CD14-positive monocyte (primary cell): ENCODE data around the gene MYCBP. TPM values are rescaled to one million over a fixed set of nuclear protein-coding genes. Genes with fewer than 3 reads are reported as not detected.
A peak's percentile ranks its signal among the peaks of the same experiment; 100 is the strongest.
"Not testable (repeated sequence)": the region's sequence is repeated elsewhere in the genome, so short reads cannot be mapped to it uniquely, and the experiment has no call there.

Experiments
- DNase-seq, 3 donors: peaks; one replicate each; pipeline ENCODE4 v3.0.0-alpha.2; 2011 to 2022
- H2AFZ ChIP-seq: 2 replicates; pipeline ENCODE4 v1.6.0; 2012; ENCODE audit warnings: mild to moderate bottlenecking, low read depth, low read length, inconsistent platforms; ENCODE audit not compliant: insufficient read depth, poor library complexity, severe bottlenecking
- H3K27ac ChIP-seq, 2 donors: 1 replicate in 1 of 2; 2 replicates in 1 of 2; pipeline ENCODE4 v1.5.1; 2012 to 2013; ENCODE audit warnings: low read length in 2 of 2, control low read depth in 1 of 2, inconsistent platforms in 1 of 2, low read depth in 1 of 2, mild to moderate bottlenecking in 1 of 2
- H3K27me3 ChIP-seq, 2 donors: one replicate each; pipeline versions ENCODE4 v1.6.0 to v1.6.1; 2011 to 2013; ENCODE audit warnings: low read length in 2 of 2; ENCODE audit not compliant: control insufficient read depth in 2 of 2, insufficient read depth in 2 of 2
- H3K36me3 ChIP-seq, 2 donors: replicated peaks in 1 of 2; 1 replicate in 1 of 2; 2 replicates in 1 of 2; pipeline versions ENCODE4 v1.5.1 to v1.6.1; 2012 to 2013; ENCODE audit warnings: low read length in 2 of 2, control low read depth in 1 of 2, inconsistent platforms in 1 of 2, mild to moderate bottlenecking in 1 of 2; ENCODE audit not compliant: insufficient read depth in 2 of 2, control insufficient read depth in 1 of 2
- H3K4me1 ChIP-seq, 2 donors: 1 replicate in 1 of 2; 2 replicates in 1 of 2; pipeline versions ENCODE4 v1.5.1 to v1.6.1; 2012 to 2013; ENCODE audit warnings: low read length in 2 of 2, control low read depth in 1 of 2, inconsistent platforms in 1 of 2, mild to moderate bottlenecking in 1 of 2, moderate library complexity in 1 of 2; ENCODE audit not compliant: insufficient read depth in 2 of 2, control insufficient read depth in 1 of 2
- H3K4me2 ChIP-seq: replicated peaks from 2 replicates; pipeline ENCODE3; 2012; ENCODE audit warnings: low read length, moderate library complexity, mild to moderate bottlenecking; ENCODE audit not compliant: poor library complexity, severe bottlenecking; ENCODE audit errors: extremely low read depth
- H3K4me3 ChIP-seq, 3 experiments: fragments of 200-600 bp in 1 of 3; sonication (generic) in 1 of 3; replicated peaks in 1 of 3; 1 replicate in 2 of 3; 2 replicates in 1 of 3; pipeline ENCODE4 v1.5.1; 2011 to 2013; ENCODE audit warnings: low read length in 3 of 3, mild to moderate bottlenecking in 3 of 3, control low read depth in 2 of 3, low read depth in 2 of 3, inconsistent platforms in 1 of 3, moderate library complexity in 1 of 3
- H3K79me2 ChIP-seq: 2 replicates; pipeline ENCODE4 v1.6.0; 2012; ENCODE audit warnings: mild to moderate bottlenecking, control low read depth, inconsistent platforms, low read length, moderate library complexity; ENCODE audit not compliant: insufficient read depth
- H3K9ac ChIP-seq: 2 replicates; pipeline ENCODE4 v1.6.0; 2017; ENCODE audit warnings: low read length, mild to moderate bottlenecking; ENCODE audit not compliant: insufficient read depth, poor library complexity, severe bottlenecking
- H3K9me3 ChIP-seq, 2 donors: replicated peaks in 1 of 2; 1 replicate in 1 of 2; 2 replicates in 1 of 2; pipeline versions ENCODE4 v1.5.1 to v1.6.1; 2012 to 2013; ENCODE audit warnings: low read length in 2 of 2, control low read depth in 1 of 2; ENCODE audit not compliant: control insufficient read depth in 1 of 2, insufficient read depth in 1 of 2
- H4K20me1 ChIP-seq: 2 replicates; pipeline ENCODE4 v1.6.0; 2012; ENCODE audit warnings: mild to moderate bottlenecking, low read length, control low read depth, moderate library complexity; ENCODE audit not compliant: insufficient read depth
- H3K27ac Mint-ChIP-seq, 7 donors: one replicate each; pipeline ENCODE4 v1.8.0; 2020; ENCODE audit warnings: mild to moderate bottlenecking in 7 of 7, mixed read lengths in 7 of 7, moderate library complexity in 6 of 7, inconsistent platforms in 2 of 7
- H3K27me3 Mint-ChIP-seq, 3 donors: one replicate each; pipeline ENCODE4 v1.8.0; 2021 to 2022; ENCODE audit warnings: low read depth in 3 of 3, mild to moderate bottlenecking in 3 of 3, mixed read lengths in 3 of 3, moderate library complexity in 3 of 3, inconsistent platforms in 1 of 3
- H3K36me3 Mint-ChIP-seq, 2 donors: one replicate each; pipeline ENCODE4 v1.8.0; 2020; ENCODE audit warnings: mixed read lengths in 2 of 2, inconsistent platforms in 1 of 2, mild to moderate bottlenecking in 1 of 2
- H3K4me1 Mint-ChIP-seq: one replicate; pipeline ENCODE4 v1.8.0; 2020; ENCODE audit warnings: mild to moderate bottlenecking, mixed read lengths
- H3K4me3 Mint-ChIP-seq, 2 donors: one replicate each; pipeline ENCODE4 v1.8.0; 2020; ENCODE audit warnings: mild to moderate bottlenecking in 2 of 2, mixed read lengths in 2 of 2, moderate library complexity in 1 of 2
- H3K9me3 Mint-ChIP-seq, 7 donors: one replicate each; pipeline ENCODE4 v1.8.0; 2020 to 2022; ENCODE audit warnings: mixed read lengths in 7 of 7, mild to moderate bottlenecking in 6 of 7, moderate library complexity in 6 of 7, inconsistent platforms in 2 of 7
- CTCF ChIP-seq: fragments of 200-600 bp; IDR thresholded peaks from one replicate; pipeline ENCODE4 v1.8.0; 2022; ENCODE audit warnings: antibody characterized with exemption, mild to moderate bottlenecking
- WGBS: methylation state at CpG from one replicate; pipeline ENCODE4 v1.1.5; 2013; ENCODE audit warnings: missing lambda C conversion rate; ENCODE audit not compliant: insufficient coverage; 5-methylcytosine and 5-hydroxymethylcytosine counted together
- intact Hi-C, 2 donors: fragments of 100-400 bp; cut with micrococcal nuclease; formaldehyde crosslinking; loops; one replicate each; pipeline versions ENCODE4 v1.15.0 to v1.15.1; 2023
- polyA plus RNA-seq, 3 donors: library from polyadenylated mRNA; depleted of rRNA in 1 of 3; unstranded in 2 of 3; stranded (reverse) in 1 of 3; fragments of 300-500 nt in 2 of 3; fragments of >200 nt in 1 of 3; fragmentation: Illumina TruSeq in 2 of 3; gene quantifications; 1 replicate in 2 of 3; 2 replicates in 1 of 3; pipeline ENCODE4 v1.2.3, GENCODE V29; 2012 to 2021

The MYCBP gene
- polyA plus RNA-seq, 3 donors, result 9.3 to 92.3 (median 77.2) TPM

GRCh38 chr1:38917337-38917736, 44.2 kb upstream of the MYCBP start:
- intact Hi-C loops, result no loop called here
- Histone ChIP-seq H3K4me2 (no peak overlapping the region), H2AFZ (no peak overlapping the region), H3K27me3 (no peaks in the 10 kb centered on the region), H3K9ac (no peak overlapping the region), H3K79me2 (no peaks in the 10 kb centered on the region), H4K20me1 (no peaks in the 10 kb centered on the region), H3K27ac (no peak overlapping the region), H3K4me1 (no peaks in the 10 kb centered on the region), H3K4me3 (no peak overlapping the region), H3K36me3 (no peaks in the 10 kb centered on the region), H3K9me3 (no peaks in the 10 kb centered on the region)
- Mint-ChIP-seq H3K4me1 (no peaks in the 10 kb centered on the region), H3K27ac (no peak overlapping the region), H3K9me3 (peaks cover 0 to 2% (median 0%) of the 10 kb centered on the region in 7 donors), H3K27me3 (peaks cover 0 to 2% (median 0%) of the 10 kb centered on the region in 3 donors), H3K36me3 (no peaks in the 10 kb centered on the region), H3K4me3 (no peak overlapping the region)
- 90% methylated on average over 2 of the region's 3 CpGs for WGBS
- no peak for TF ChIP-seq CTCF
- no peak for DNase-seq

GRCh38 chr1:38915352-38915948, 42.3 kb upstream of the MYCBP start:
- H3K79me2 ChIP-seq, result no peaks in the 10 kb centered on the region
- H3K27me3 Mint-ChIP-seq, result peaks cover 0 to 6% (median 2%) of the 10 kb centered on the region in 3 donors
- 64% methylated on average over 3 of the region's 3 CpGs for WGBS
- H3K36me3 Mint-ChIP-seq, result no peaks in the 10 kb centered on the region
- H3K9me3 Mint-ChIP-seq, result peaks cover 0 to 2% (median 0%) of the 10 kb centered on the region in 7 donors
- H3K4me3 ChIP-seq, result no peak overlapping the region
- H3K9me3 ChIP-seq, result no peaks in the 10 kb centered on the region
- no peak overlapping the region for H3K4me2 ChIP-seq
- H2AFZ ChIP-seq, result no peak overlapping the region
- H3K4me1 ChIP-seq, result no peaks in the 10 kb centered on the region
- no peak overlapping the region for H3K4me3 Mint-ChIP-seq
- H3K27ac ChIP-seq, result no peak overlapping the region
- H3K27me3 ChIP-seq, result no peaks in the 10 kb centered on the region
- no peaks in the 10 kb centered on the region for H4K20me1 ChIP-seq
- no peak for TF ChIP-seq CTCF
- no peak for DNase-seq
- no peaks in the 10 kb centered on the region for H3K4me1 Mint-ChIP-seq
- H3K9ac ChIP-seq, result no peak overlapping the region
- no peaks in the 10 kb centered on the region for H3K36me3 ChIP-seq
- H3K27ac Mint-ChIP-seq, result peak overlapping the region in 1 of 7 donors; percentile 30
- intact Hi-C loops, result no loop called here

- H3K27me3 ChIP-seq, intact Hi-C loops: not testable (repeated sequence)
- 100% methylated on average over 2 of the region's 8 CpGs for WGBS
Observed at GRCh38 chr1:38914908-38915307, 41.8 kb upstream of the MYCBP start.

More at GRCh38 chr1:38914908-38915307, 41.8 kb upstream of the MYCBP start:
- not testable (repeated sequence) for H2AFZ ChIP-seq, H3K27me3 Mint-ChIP-seq, H3K4me1 Mint-ChIP-seq, H4K20me1 ChIP-seq, H3K4me2 ChIP-seq, H3K27ac Mint-ChIP-seq, H3K9ac ChIP-seq, H3K9me3 ChIP-seq, H3K27ac ChIP-seq, DNase-seq, H3K4me3 ChIP-seq, H3K9me3 Mint-ChIP-seq, H3K4me1 ChIP-seq, H3K79me2 ChIP-seq, H3K36me3 Mint-ChIP-seq, H3K36me3 ChIP-seq, H3K4me3 Mint-ChIP-seq
